H1 (cell line): ENCODE measurements around the gene CREBBP. TPM values are rescaled to one million over a fixed set of nuclear protein-coding genes. Genes with fewer than 3 reads are reported as not detected.

Source experiments
- CTCF ChIA-PET: fragments of 300-600 bp; sonication (Branson Sonifier 250); formaldehyde crosslinking; loops from one replicate; lab custom pipeline; 2021; ENCODE audit not compliant: partially characterized antibody; lab: Charles Lee
- POLR2A ChIA-PET: fragments of 300-600 bp; sonication (Branson Sonifier 250); formaldehyde crosslinking; loops from one replicate; lab custom pipeline; 2021; ENCODE audit warnings: inconsistent platforms; ENCODE audit not compliant: partially characterized antibody; lab: Charles Lee
- DNase-seq, 2 experiments: peaks; one replicate each; pipeline versions ENCODE4 v3.0.0 to v3.0.0-alpha.2; 2010 to 2022; ENCODE audit warnings: low spot score in 2 of 2, low read depth in 1 of 2, mixed read lengths in 1 of 2
- FAIRE-seq: peaks from 2 replicates; lab custom pipeline; 2011; peaks lifted over from hg19 to GRCh38; lab: Jason Lieb, UNC
- H2AFZ ChIP-seq: 2 replicates; pipeline ENCODE4 v1.8.1; 2012; ENCODE audit warnings: low read length, inconsistent platforms
- H2AK5ac ChIP-seq: 2 replicates; pipeline ENCODE4 v1.6.1; 2013; ENCODE audit warnings: low read depth, low read length
- H2BK120ac ChIP-seq: replicated peaks from 2 replicates; pipeline ENCODE3; 2013; ENCODE audit warnings: low read depth, low read length, inconsistent platforms
- H2BK12ac ChIP-seq: 2 replicates; pipeline ENCODE4 v1.6.1; 2013; ENCODE audit warnings: low read depth, low read length
- H2BK15ac ChIP-seq: 2 replicates; pipeline ENCODE4 v1.6.1; 2013; ENCODE audit warnings: low read length
- H2BK20ac ChIP-seq: 2 replicates; pipeline ENCODE4 v1.6.1; 2013; ENCODE audit warnings: low read length
- H2BK5ac ChIP-seq: 2 replicates; pipeline ENCODE4 v1.6.1; 2013; ENCODE audit warnings: low read depth, low read length
- H3K14ac ChIP-seq: 2 replicates; pipeline ENCODE4 v1.6.1; 2013; ENCODE audit warnings: inconsistent platforms; ENCODE audit not compliant: insufficient read length
- H3K18ac ChIP-seq: 2 replicates; pipeline ENCODE4 v1.6.1; 2013; ENCODE audit warnings: low read length; ENCODE audit errors: extremely low read depth
- H3K23ac ChIP-seq: 2 replicates; pipeline ENCODE4 v1.6.1; 2013; ENCODE audit warnings: inconsistent platforms; ENCODE audit not compliant: insufficient read length
- H3K23me2 ChIP-seq: 2 replicates; pipeline ENCODE4 v1.6.1; 2013; ENCODE audit warnings: low read depth, low read length
- H3K27ac ChIP-seq: 2 replicates; pipeline ENCODE4 v1.6.1; 2011; ENCODE audit warnings: low read depth, low read length, inconsistent platforms
- H3K27me3 ChIP-seq, 4 experiments: replicated peaks in 1 of 4; 1 replicate in 1 of 4; 2 replicates in 3 of 4; pipeline versions ENCODE4 v1.6.1 to v1.8.1; 2011 to 2013; ENCODE audit warnings: low read length in 3 of 4, mild to moderate bottlenecking in 3 of 4, inconsistent platforms in 2 of 4, mixed read lengths in 2 of 4, moderate library complexity in 1 of 4; ENCODE audit not compliant: control insufficient read depth in 3 of 4, insufficient read depth in 3 of 4; ENCODE audit errors: extremely low read depth in 1 of 4
- H3K36me3 ChIP-seq, 4 experiments: 2 replicates each; pipeline versions ENCODE4 v1.6.1 to v1.8.1; 2011 to 2013; ENCODE audit warnings: mild to moderate bottlenecking in 4 of 4, low read length in 3 of 4, moderate library complexity in 2 of 4, control low read depth in 1 of 4, inconsistent platforms in 1 of 4; ENCODE audit not compliant: insufficient read depth in 4 of 4, control insufficient read depth in 2 of 4
- H3K4ac ChIP-seq: replicated peaks from 2 replicates; pipeline ENCODE3; 2013; ENCODE audit warnings: low read length, low read depth, mixed read lengths, inconsistent platforms; ENCODE audit not compliant: insufficient read length
- H3K4me1 ChIP-seq, 4 experiments: replicated peaks in 1 of 4; 1 replicate in 1 of 4; 2 replicates in 3 of 4; pipeline versions ENCODE4 v1.6.1 to v1.8.1; 2011 to 2013; ENCODE audit warnings: low read length in 3 of 4, inconsistent platforms in 2 of 4, mixed read lengths in 1 of 4; ENCODE audit not compliant: insufficient read depth in 4 of 4, control insufficient read depth in 3 of 4
- H3K4me2 ChIP-seq, 2 experiments: 2 replicates each; pipeline versions ENCODE4 v1.6.1 to v1.8.1; 2011 to 2013; ENCODE audit warnings: low read depth in 2 of 2, low read length in 2 of 2, control low read depth in 1 of 2, inconsistent platforms in 1 of 2, mild to moderate bottlenecking in 1 of 2; ENCODE audit not compliant: insufficient read depth in 1 of 2
- H3K4me3 ChIP-seq, 4 experiments: fragments of 200-600, 300-600 bp in 1 of 4; sonication (generic), shearing (Covaris generic), sonication (Bioruptor Twin) in 1 of 4; 2 replicates each; pipeline versions ENCODE4 v1.5.1 to v1.8.1; 2011 to 2016; ENCODE audit warnings: low read length in 4 of 4, low read depth in 3 of 4, control low read depth in 2 of 4, inconsistent platforms in 2 of 4, mild to moderate bottlenecking in 2 of 4, mixed read lengths in 1 of 4, moderate library complexity in 1 of 4; ENCODE audit not compliant: insufficient read depth in 2 of 4; ENCODE audit errors: extremely low read depth in 1 of 4
- H3K56ac ChIP-seq: replicated peaks from 2 replicates; pipeline ENCODE3; 2013; ENCODE audit warnings: low read depth, mild to moderate bottlenecking, mixed read lengths, low read length, inconsistent platforms; ENCODE audit not compliant: insufficient read length
- H3K79me1 ChIP-seq: 2 replicates; pipeline ENCODE4 v1.6.1; 2013; ENCODE audit warnings: low read depth, low read length, control low read depth
- H3K79me2 ChIP-seq, 2 experiments: 2 replicates each; pipeline versions ENCODE4 v1.6.1 to v1.8.1; 2012 to 2013; ENCODE audit warnings: low read length in 2 of 2, mild to moderate bottlenecking in 2 of 2, inconsistent platforms in 1 of 2; ENCODE audit not compliant: insufficient read depth in 2 of 2, control insufficient read depth in 1 of 2
- H3K9ac ChIP-seq, 4 experiments: replicated peaks in 1 of 4; 1 replicate in 1 of 4; 2 replicates in 3 of 4; pipeline versions ENCODE4 v1.6.1 to v1.8.1; 2011 to 2013; ENCODE audit warnings: low read depth in 3 of 4, low read length in 3 of 4, control low read depth in 2 of 4, mild to moderate bottlenecking in 2 of 4, moderate library complexity in 2 of 4, inconsistent platforms in 1 of 4; ENCODE audit errors: extremely low read depth in 1 of 4
- H3K9me3 ChIP-seq, 2 experiments: 2 replicates each; pipeline versions ENCODE4 v1.6.1 to v1.8.1; 2012 to 2013; ENCODE audit warnings: mild to moderate bottlenecking in 2 of 2, moderate library complexity in 2 of 2, control low read depth in 1 of 2, inconsistent platforms in 1 of 2, low read depth in 1 of 2, low read length in 1 of 2, mixed read lengths in 1 of 2; ENCODE audit not compliant: insufficient read depth in 2 of 2
- H4K20me1 ChIP-seq, 2 experiments: replicated peaks in 1 of 2; 2 replicates each; pipeline versions ENCODE3 to v1.8.1; 2011 to 2013; ENCODE audit warnings: inconsistent platforms in 2 of 2, low read length in 2 of 2, mild to moderate bottlenecking in 1 of 2; ENCODE audit not compliant: insufficient read depth in 2 of 2, control insufficient read depth in 1 of 2
- H4K5ac ChIP-seq: 2 replicates; pipeline ENCODE4 v1.6.1; 2013; ENCODE audit warnings: low read length, low read depth, mixed read lengths, inconsistent platforms; ENCODE audit not compliant: insufficient read length
- H4K8ac ChIP-seq: 2 replicates; pipeline ENCODE4 v1.8.0; 2013; ENCODE audit warnings: mild to moderate bottlenecking, moderate library complexity, low read length, inconsistent platforms; ENCODE audit not compliant: insufficient read depth; ENCODE audit errors: extremely low read depth
- H4K91ac ChIP-seq: replicated peaks from 2 replicates; pipeline ENCODE3; 2013; ENCODE audit warnings: low read length, mixed read lengths, inconsistent platforms; ENCODE audit not compliant: insufficient read length
- BRCA1 ChIP-seq: IDR thresholded peaks from 2 replicates; pipeline ENCODE4 v1.6.1; 2012; ENCODE audit warnings: low read depth, low read length, improper control_type of control experiment
- CBX5 ChIP-seq: fragments of 300-800, 300-1000 bp; sonication (generic); IDR thresholded peaks from 2 replicates; pipeline ENCODE4 v1.7.1; 2016; ENCODE audit warnings: antibody characterized with exemption, low read length, low read depth
- CHD1 ChIP-seq: IDR thresholded peaks from 2 replicates; pipeline ENCODE4 v1.6.1; 2012; ENCODE audit warnings: low read depth, low read length, improper control_type of control experiment
- CREB1 ChIP-seq: IDR thresholded peaks from 2 replicates; pipeline ENCODE4 v1.6.1; 2012; ENCODE audit warnings: inconsistent platforms
- EP300 ChIP-seq, 2 experiments: IDR thresholded peaks; 1 replicate in 1 of 2; 2 replicates in 1 of 2; pipeline ENCODE4 v1.6.1; 2011 to 2012; ENCODE audit warnings: low read depth in 2 of 2, low read length in 2 of 2, mild to moderate bottlenecking in 2 of 2, borderline replicate concordance in 1 of 2, inconsistent platforms in 1 of 2, moderate library complexity in 1 of 2
- FOSL1 ChIP-seq: IDR thresholded peaks from 2 replicates; pipeline ENCODE4 v1.6.1; 2011; ENCODE audit warnings: mild to moderate bottlenecking, low read depth, low read length, moderate library complexity; ENCODE audit not compliant: insufficient read depth
- NANOG ChIP-seq: IDR thresholded peaks from 2 replicates; pipeline ENCODE4 v1.6.1; 2011; ENCODE audit warnings: low read length, low read depth, mild to moderate bottlenecking, inconsistent platforms; ENCODE audit not compliant: insufficient read depth, poor library complexity, severe bottlenecking
- NRF1 ChIP-seq: IDR thresholded peaks from 2 replicates; pipeline ENCODE4 v1.6.1; 2011; ENCODE audit warnings: mild to moderate bottlenecking, low read depth, low read length, improper control_type of control experiment
- RNF2 ChIP-seq: fragments of 200-900, 300-1000 bp; sonication (generic); IDR thresholded peaks from 2 replicates; pipeline ENCODE4 v1.7.1; 2016; ENCODE audit warnings: borderline replicate concordance, low read depth, mild to moderate bottlenecking, antibody characterized with exemption, low read length; ENCODE audit not compliant: poor library complexity, severe bottlenecking; ENCODE audit errors: missing control alignments
- TBP ChIP-seq: IDR thresholded peaks from 2 replicates; pipeline ENCODE4 v1.6.1; 2011; ENCODE audit warnings: low read depth, low read length, improper control_type of control experiment
- WGBS, 2 experiments: shearing (Covaris generic) in 1 of 2; methylation state at CpG; one replicate each; pipeline versions ENCODE4 v1.1.6 to v1.1.7; 2013 to 2015; ENCODE audit warnings: low lambda C conversion rate in 2 of 2, mixed read lengths in 2 of 2, inconsistent platforms in 1 of 2, low coverage in 1 of 2, missing lambda C conversion rate in 1 of 2; ENCODE audit not compliant: insufficient replicate concordance in 2 of 2, insufficient coverage in 1 of 2, insufficient read length in 1 of 2; ENCODE audit errors: extremely low coverage in 1 of 2, missing lambda C conversion rate in 1 of 2; 5-methylcytosine and 5-hydroxymethylcytosine counted together
- polyA plus RNA-seq, 7 experiments: library from polyadenylated mRNA; depleted of rRNA in 3 of 7; stranded (reverse) in 5 of 7; unstranded in 2 of 7; fragments of >200 nt in 5 of 7; fragments of 200-250 nt in 2 of 7; gene quantifications; 1 replicate in 5 of 7; 2 replicates in 1 of 7; 4 replicates in 1 of 7; pipeline versions ENCODE4 v1.2.1 to v1.2.3, GENCODE V29; 2011 to 2013; ENCODE audit warnings: missing spikeins in 2 of 7, mixed read lengths in 2 of 7
- total RNA-seq: library from RNA; stranded (reverse); fragmentation: NEBNext Ultra II Directional; extraction: Animal tissue kit (Norgen Biotek cat#: 25700); gene quantifications from 2 replicates; pipeline ENCODE4 v1.2.1, GENCODE V29; 2021

The CREBBP gene
- total and polyA plus RNA-seq, 2 of the 8 experiments (the other 6 are each of a cell fraction or from before 2014, with no cell fraction given), result 10.0 to 60.1 TPM

GRCh38 chr16:3915426-3916260 lies 35.1 kb upstream of the CREBBP start:
- Histone ChIP-seq H3K9me3 (peaks cover 7 to 11% of the 10 kb centered on the region in 2 experiments), H2BK120ac (no peak overlapping the region), H2AFZ (no peak overlapping the region), H3K79me2 (no peaks in the 10 kb centered on the region), H3K79me1 (no peaks in the 10 kb centered on the region), H2AK5ac (no peak overlapping the region), H2BK15ac (no peak overlapping the region), H3K23ac (no peak overlapping the region), H2BK12ac (no peak overlapping the region), H3K4me1 (no peaks in the 10 kb centered on the region), H3K4me3 (no peak overlapping the region), H3K9ac (no peak overlapping the region), H4K8ac (no peak overlapping the region), H3K27me3 (no peaks in the 10 kb centered on the region), H2BK5ac (no peak overlapping the region), H3K56ac (no peak overlapping the region), H3K36me3 (no peaks in the 10 kb centered on the region), H3K4me2 (no peak overlapping the region), H4K91ac (no peak overlapping the region), H3K27ac (no peak overlapping the region), H3K23me2 (no peaks in the 10 kb centered on the region), H3K14ac (no peak overlapping the region), H4K5ac (no peak overlapping the region), H2BK20ac (no peak overlapping the region), H3K18ac (no peak overlapping the region), H4K20me1 (no peaks in the 10 kb centered on the region), H3K4ac (no peak overlapping the region)
- FAIRE-seq (no peak), DNase-seq (no peak)
- 84% methylated on average over 17 of the region's 17 CpGs; no CpG with 5 or more reads in 1 of the 2 experiments for WGBS, 2 experiments
- CTCF ChIA-PET, result no interaction called here
- POLR2A ChIA-PET, result interaction anchor here (0.7 kb wide), 1 partner anchor 621 kb away, joined by 3 read pairs; no protein-coding TSS in a partner anchor
- TF ChIP-seq BRCA1 (no peak), EP300 (IDR thresholded peaks at IDR 0.05; ENCODE audit: borderline replicate concordance in 1 of 2, low read depth in 2 of 2, low read length in 2 of 2) (no peak), CBX5 (no peak), FOSL1 (no peak), CHD1 (no peak), RNF2 (no peak), CREB1 (no peak), NANOG (no peak), NRF1 (no peak), TBP (no peak)
